Stimulated activated naive CD8-positive, alpha-beta T cell treated with anti-CD3 and anti-CD28 coated beads, Interleukin-15, Interleukin-2, amounts not matched to agents 100 U/mL and 50 U/mL, for 24 hours (primary cell): ENCODE results near the gene RAC3.

ENCODE experiments used
- ATAC-seq: fragments of 150-1000 bp; cut with Tn5 transposase; one replicate; pipeline ENCODE4 v1.10.0; 2021
- DNase-seq: peaks from one replicate; pipeline ENCODE4 v3.0.0; 2021

The RAC3 gene

GRCh38 chr17:82076018-82076784 is 44.7 kb downstream of the RAC3 start:
- ATAC-seq = no peak
- no peak for DNase-seq

- DNase-seq (no peak), ATAC-seq (no peak)
These were observed 45.5 kb downstream of the RAC3 start for GRCh38 chr17:82076785-82077591.

GRCh38 chr17:82077617-82078358 is 46.3 kb downstream of the RAC3 start:
- ATAC-seq (no peak), DNase-seq (no peak)

- no peak for ATAC-seq
- DNase-seq = no peak
These were observed 47.0 kb downstream of the RAC3 start for GRCh38 chr17:82078433-82078832.

GRCh38 chr17:82079001-82079677 is 47.7 kb downstream of the RAC3 start:
- DNase-seq (no peak), ATAC-seq (no peak)

GRCh38 chr17:82080048-82080788 is 48.7 kb downstream of the RAC3 start:
- no peak for DNase-seq
- no peak for ATAC-seq

- ATAC-seq (no peak), DNase-seq (no peak)
These were observed 49.4 kb downstream of the RAC3 start for GRCh38 chr17:82080789-82081464.

- ATAC-seq (no peak), DNase-seq (no peak)
These were observed 50.1 kb downstream of the RAC3 start for GRCh38 chr17:82081546-82081945.

- DNase-seq (no peak), ATAC-seq (no peak)
These were observed 50.5 kb downstream of the RAC3 start for GRCh38 chr17:82081966-82082365.

GRCh38 chr17:82082456-82082855 is 51.0 kb downstream of the RAC3 start:
- DNase-seq = no peak
- ATAC-seq = no peak

- no peak for DNase-seq
- no peak for ATAC-seq
These were observed 51.5 kb downstream of the RAC3 start for GRCh38 chr17:82083009-82083408.
